KMS-11 (cell line): ENCODE measurements around the gene MYO18B.

Source experiments
- H2AFZ ChIP-seq: fragments of 200-600 bp; sonication (generic); 2 replicates; pipeline ENCODE4 v1.6.1; 2016; ENCODE audit warnings: antibody characterized with exemption, mixed run types, low read depth
- H3K27ac ChIP-seq: fragments of 200-600 bp; sonication (generic); 2 replicates; pipeline ENCODE4 v1.6.1; 2016; ENCODE audit warnings: mild to moderate bottlenecking, mixed run types
- H3K27me3 ChIP-seq: fragments of 200-600 bp; sonication (generic); 2 replicates; pipeline ENCODE4 v1.6.1; 2017; ENCODE audit warnings: mild to moderate bottlenecking, low read depth, mixed run types, moderate library complexity; ENCODE audit not compliant: insufficient read depth
- H3K36me3 ChIP-seq: fragments of 200-600 bp; sonication (generic); 2 replicates; pipeline ENCODE4 v1.6.1; 2017; ENCODE audit warnings: mild to moderate bottlenecking, mixed run types; ENCODE audit not compliant: insufficient read depth
- H3K4me1 ChIP-seq: fragments of 200-600 bp; sonication (generic); 2 replicates; pipeline ENCODE4 v1.6.1; 2016; ENCODE audit warnings: mild to moderate bottlenecking, low read depth, mixed run types; ENCODE audit not compliant: poor library complexity, severe bottlenecking
- H3K4me2 ChIP-seq: fragments of 200-600 bp; sonication (generic); 2 replicates; pipeline ENCODE4 v1.7.0; 2016; ENCODE audit warnings: mild to moderate bottlenecking, mixed run types
- H3K4me3 ChIP-seq: fragments of 200-600 bp; sonication (generic); IDR thresholded peaks from 2 replicates; pipeline ENCODE4 v1.6.1; 2017; ENCODE audit warnings: low read depth, low read length, mixed read lengths; ENCODE audit not compliant: insufficient read depth
- H3K79me2 ChIP-seq: fragments of 200-600 bp; sonication (generic); 2 replicates; pipeline ENCODE4 v1.6.1; 2016; ENCODE audit warnings: low read depth, mixed run types; ENCODE audit not compliant: insufficient read depth
- H3K9ac ChIP-seq: fragments of 200-600 bp; sonication (generic); 2 replicates; pipeline ENCODE4 v1.6.1; 2016; ENCODE audit warnings: mild to moderate bottlenecking, mixed run types
- H4K20me1 ChIP-seq: fragments of 200-600 bp; sonication (generic); 2 replicates; pipeline ENCODE4 v1.6.1; 2016; ENCODE audit warnings: mild to moderate bottlenecking, mixed run types; ENCODE audit not compliant: insufficient read depth
- CTCF ChIP-seq: fragments of 200-600 bp; sonication (generic); conservative IDR thresholded peaks from 2 replicates; pipeline ENCODE4 v1.6.1; 2017; ENCODE audit warnings: low read depth, mild to moderate bottlenecking, antibody characterized with exemption, low read length, moderate library complexity, mixed read lengths

The MYO18B gene

GRCh38 chr22:25697978-25698377 lies 44.0 kb upstream of the MYO18B start:
- Histone ChIP-seq H3K79me2 (no peaks in the 10 kb centered on the region), H3K4me3 (no peak overlapping the region), H4K20me1 (no peaks in the 10 kb centered on the region), H3K36me3 (no peaks in the 10 kb centered on the region), H3K9ac (no peak overlapping the region), H2AFZ (no peak overlapping the region), H3K4me2 (no peak overlapping the region), H3K4me1 (no peaks in the 10 kb centered on the region), H3K27me3 (no peaks in the 10 kb centered on the region), H3K27ac (no peak overlapping the region)
- no peak for TF ChIP-seq CTCF

- no peaks in the 10 kb centered on the region for H3K79me2 ChIP-seq
- H2AFZ ChIP-seq: no peak overlapping the region
- H3K27me3 ChIP-seq: no peaks in the 10 kb centered on the region
- H3K4me2 ChIP-seq: no peak overlapping the region
- H3K9ac ChIP-seq: no peak overlapping the region
- no peaks in the 10 kb centered on the region for H3K36me3 ChIP-seq
- H3K4me1 ChIP-seq: no peaks in the 10 kb centered on the region
- H3K27ac ChIP-seq: no peak overlapping the region
- H3K4me3 ChIP-seq: no peak overlapping the region
- H4K20me1 ChIP-seq: no peaks in the 10 kb centered on the region
- no peak for TF ChIP-seq CTCF
Measured at GRCh38 chr22:25698461-25698860, 43.5 kb upstream of the MYO18B start.

GRCh38 chr22:25698978-25699377 lies 43.0 kb upstream of the MYO18B start:
- no peaks in the 10 kb centered on the region for H3K79me2 ChIP-seq
- H4K20me1 ChIP-seq: no peaks in the 10 kb centered on the region
- H2AFZ ChIP-seq: no peak overlapping the region
- no peaks in the 10 kb centered on the region for H3K27me3 ChIP-seq
- no peak overlapping the region for H3K4me3 ChIP-seq
- H3K4me1 ChIP-seq: no peaks in the 10 kb centered on the region
- H3K27ac ChIP-seq: no peak overlapping the region
- no peak overlapping the region for H3K9ac ChIP-seq
- no peak overlapping the region for H3K4me2 ChIP-seq
- no peaks in the 10 kb centered on the region for H3K36me3 ChIP-seq
- no peak for TF ChIP-seq CTCF

GRCh38 chr22:25701056-25701780 lies 40.8 kb upstream of the MYO18B start:
- no peaks in the 10 kb centered on the region for H3K79me2 ChIP-seq
- no peak overlapping the region for H3K4me2 ChIP-seq
- H3K27ac ChIP-seq: no peak overlapping the region
- H3K36me3 ChIP-seq: no peaks in the 10 kb centered on the region
- H3K4me3 ChIP-seq: no peak overlapping the region
- H3K9ac ChIP-seq: no peak overlapping the region
- H3K27me3 ChIP-seq: no peaks in the 10 kb centered on the region
- TF ChIP-seq CTCF: no peak
- H2AFZ ChIP-seq: no peak overlapping the region
- H4K20me1 ChIP-seq: no peaks in the 10 kb centered on the region
- H3K4me1 ChIP-seq: no peaks in the 10 kb centered on the region
